Measurements from ENCODE around the gene RAD51B. TPM values are rescaled to one million over a fixed set of nuclear protein-coding genes. Genes with fewer than 3 reads are reported as not detected.
A peak's percentile ranks its signal among the peaks of the same experiment; 100 is the strongest.
"Not testable (repeated sequence)": the region's sequence is repeated elsewhere in the genome, so short reads cannot be mapped to it uniquely, and the experiment has no call there.

RAD51B gene
- total RNA-seq, 1 donor from 2014 or later: 5.3 TPM

DNA sequence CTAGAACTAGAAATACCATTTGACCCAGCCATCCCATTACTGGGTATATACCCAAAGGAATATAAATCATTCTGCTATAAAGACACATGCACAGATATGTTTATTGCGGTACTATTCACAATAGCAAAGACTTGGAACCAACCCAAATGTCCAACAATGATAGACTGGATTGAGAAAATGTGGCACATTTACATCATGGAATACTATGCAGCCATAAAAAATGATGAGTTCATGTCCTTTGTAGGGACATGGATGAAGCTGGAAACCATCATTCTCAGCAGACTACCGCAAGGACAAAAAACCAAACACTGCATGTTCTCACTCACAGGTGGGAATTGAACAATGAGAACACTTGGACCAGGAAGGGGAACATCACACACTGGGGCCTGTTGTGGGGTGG lies 229.2 kb downstream of the RAD51B start:
- not testable (repeated sequence) for DNase-seq (ENCODE audit: low spot score in 2 of 2); FAIRE-seq

DNA sequence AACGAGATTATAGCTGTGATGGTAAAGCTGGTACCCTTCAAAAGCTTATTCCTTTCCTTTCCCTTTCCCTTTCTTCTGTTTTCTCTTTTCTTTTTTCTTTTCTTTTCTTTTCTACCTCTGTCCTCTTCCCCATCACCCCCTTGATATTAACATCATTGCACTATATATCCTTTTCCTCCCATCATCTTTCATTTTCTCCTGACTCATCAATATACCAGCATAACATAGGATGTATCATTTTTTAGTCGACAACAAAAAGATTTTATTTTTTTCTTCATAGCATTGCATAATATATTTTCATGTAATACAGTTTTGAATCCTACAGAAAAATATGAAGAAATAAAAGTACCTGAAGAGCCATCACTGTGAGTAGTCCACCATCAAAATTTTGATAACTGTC lies 230.6 kb downstream of the RAD51B start:
- FAIRE-seq (no peak), DNase-seq (ENCODE audit: low spot score in 2 of 2) (no peak)

GRCh38 chr14:68051146-68051545 lies 231.6 kb downstream of the RAD51B start:
- no peak for DNase-seq (ENCODE audit: low spot score in 2 of 2)
- peak; percentile 67 for FAIRE-seq

- FAIRE-seq (no peak), DNase-seq (ENCODE audit: low spot score in 2 of 2) (no peak)
Observed at GRCh38 chr14:68060198-68060597, 240.6 kb downstream of the RAD51B start.

DNA sequence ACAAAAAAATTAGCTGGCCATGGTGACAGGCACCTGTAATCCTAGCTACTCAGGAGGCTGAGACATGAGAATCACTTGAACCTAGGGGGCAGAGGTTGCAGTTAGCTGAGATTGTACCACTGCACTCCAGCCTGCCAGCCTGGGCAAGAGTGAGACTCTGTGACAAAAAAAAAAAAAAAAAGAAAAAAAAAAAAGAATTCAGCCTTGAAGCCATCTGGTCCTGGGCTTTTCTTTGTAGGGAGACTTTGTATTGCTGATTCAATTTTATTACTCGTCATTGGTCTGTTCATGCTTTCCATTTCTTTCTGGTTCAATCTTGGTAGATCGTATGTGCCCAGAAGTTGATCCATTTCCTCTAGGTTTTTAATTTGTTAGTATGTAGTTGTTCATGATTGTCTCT lies 243.1 kb downstream of the RAD51B start:
- FAIRE-seq (no peak), DNase-seq (ENCODE audit: low spot score in 2 of 2) (no peak)

DNA sequence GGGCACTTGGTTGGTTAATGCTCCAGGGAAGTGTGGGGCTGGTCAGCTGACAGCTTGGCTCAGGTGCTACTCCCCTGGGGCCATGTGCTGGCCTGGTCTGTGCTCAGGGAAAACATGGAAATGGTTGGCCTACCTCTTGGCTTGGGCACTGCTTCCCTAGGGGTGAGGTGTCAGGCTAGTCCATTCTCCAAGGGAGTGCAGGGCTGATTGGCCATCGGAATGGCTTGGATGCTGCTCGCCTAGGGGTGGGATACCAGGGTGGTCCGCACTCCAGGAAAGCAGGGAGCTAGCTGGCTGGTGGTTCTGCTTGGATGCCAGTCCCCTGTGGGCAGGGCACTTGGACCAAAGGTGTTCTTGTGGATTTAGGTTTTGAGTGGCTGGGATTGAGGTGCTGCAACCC lies 245.7 kb downstream of the RAD51B start:
- no peak for FAIRE-seq
- no peak for DNase-seq (ENCODE audit: low spot score in 2 of 2)

GRCh38 chr14:68074765-68075381 lies 255.3 kb downstream of the RAD51B start:
- DNase-seq (ENCODE audit: low spot score in 2 of 2): no peak
- FAIRE-seq: no peak

- DNase-seq (ENCODE audit: low spot score in 2 of 2) (no peak), FAIRE-seq (no peak)
Observed at GRCh38 chr14:68075382-68076029, 255.9 kb downstream of the RAD51B start.

DNA sequence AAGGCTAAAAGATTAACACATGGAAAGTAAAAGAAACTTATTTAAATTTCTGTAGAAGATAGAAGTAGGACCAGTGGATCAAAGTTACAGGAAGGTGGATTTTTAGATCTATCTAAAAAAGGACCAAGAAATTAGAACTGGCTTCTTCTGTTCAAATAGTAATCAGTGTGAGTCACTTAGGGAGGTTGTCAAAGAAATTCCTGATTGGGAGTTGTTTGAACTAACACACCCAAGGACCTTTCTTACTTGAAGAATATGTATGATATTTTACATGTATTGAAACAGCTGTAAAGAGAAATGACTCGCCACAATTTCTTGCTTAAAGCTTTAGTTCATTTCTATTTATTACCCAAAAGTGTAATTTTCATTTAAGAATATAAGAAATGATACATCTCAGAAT lies 256.9 kb downstream of the RAD51B start:
- no peak for DNase-seq (ENCODE audit: low spot score in 2 of 2)

GRCh38 chr14:68079941-68080697 lies 260.5 kb downstream of the RAD51B start:
- no peak for FAIRE-seq
- DNase-seq (ENCODE audit: low spot score in 2 of 2): no peak

More for the DNA sequence above, 256.9 kb downstream of the RAD51B start:
- no peak for FAIRE-seq

- FAIRE-seq (no peak), DNase-seq (ENCODE audit: low spot score in 2 of 2) (no peak)
Observed at GRCh38 chr14:68081489-68081888, 261.9 kb downstream of the RAD51B start.

DNA sequence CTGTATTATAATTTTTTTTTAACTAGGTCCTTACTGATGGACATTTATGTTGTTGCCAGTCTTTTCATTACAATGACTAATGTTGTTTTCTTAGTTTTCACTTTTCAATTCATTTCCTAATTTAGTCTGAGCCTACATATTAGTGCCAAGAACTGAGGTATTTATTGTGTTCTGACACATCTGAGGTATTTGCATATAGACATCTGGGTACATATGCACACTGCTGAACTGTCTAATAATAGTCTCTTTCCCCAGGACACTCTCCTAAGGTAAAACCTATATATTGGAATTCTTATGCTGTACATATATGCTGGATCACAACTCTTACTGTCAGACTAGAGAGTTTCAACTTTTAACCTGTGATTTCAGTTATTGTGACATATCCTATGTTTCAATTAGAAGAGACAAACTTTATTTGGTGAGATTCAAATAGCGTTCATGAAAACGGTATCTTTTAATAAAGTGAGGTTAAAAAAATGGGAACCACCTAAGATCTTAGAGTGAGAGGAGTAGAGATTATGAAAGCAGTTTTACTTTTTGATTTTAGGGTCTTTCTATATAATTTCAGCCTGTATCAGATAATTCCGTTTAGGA lies 263.2 kb downstream of the RAD51B start:
- DNase-seq (ENCODE audit: low spot score in 2 of 2): no peak
- no peak for FAIRE-seq

DNA sequence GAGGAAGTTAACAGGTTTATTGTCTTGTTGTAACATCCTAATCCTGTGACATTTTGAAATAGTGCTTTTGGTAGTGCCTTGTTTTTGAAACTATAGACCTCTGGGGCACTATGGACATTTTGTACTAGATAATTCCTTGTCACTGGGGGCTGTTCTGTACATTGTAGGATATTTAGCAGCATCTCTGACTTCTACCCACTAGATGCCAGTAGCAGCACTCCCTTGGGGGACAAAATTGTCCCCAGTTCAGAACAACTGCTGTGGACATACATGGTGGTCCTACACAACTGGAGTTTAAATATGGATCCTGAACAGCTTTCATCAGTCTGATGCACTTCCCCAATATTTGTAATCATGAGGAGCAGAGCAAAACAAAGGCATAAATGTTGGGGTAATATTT lies 264.7 kb downstream of the RAD51B start:
- DNase-seq (ENCODE audit: low spot score in 2 of 2): no peak
- FAIRE-seq: no peak

GRCh38 chr14:68085742-68086141 lies 266.2 kb downstream of the RAD51B start:
- DNase-seq (ENCODE audit: low spot score in 2 of 2) (no peak), FAIRE-seq (no peak)

DNA sequence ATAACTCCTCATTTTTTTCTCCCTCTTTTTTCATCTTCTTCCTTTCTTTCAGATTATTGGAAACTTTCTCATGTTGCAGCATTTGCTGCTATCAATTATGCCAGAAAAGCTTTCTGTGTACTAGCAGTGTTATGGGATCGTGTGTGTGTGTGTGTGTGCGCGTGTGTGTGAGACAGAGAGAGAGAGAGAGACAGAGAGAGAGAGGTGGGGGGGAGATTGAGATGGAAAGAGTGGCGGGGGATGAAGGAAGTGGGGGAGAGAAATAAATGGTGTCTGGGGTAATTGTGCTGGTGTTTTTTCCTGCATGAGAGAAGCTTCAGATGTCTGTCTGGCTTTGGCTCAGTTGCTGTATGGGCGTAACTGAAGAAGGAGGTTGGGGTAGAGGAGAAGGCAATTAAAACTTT lies 268.9 kb downstream of the RAD51B start:
- no peak for FAIRE-seq

DNA sequence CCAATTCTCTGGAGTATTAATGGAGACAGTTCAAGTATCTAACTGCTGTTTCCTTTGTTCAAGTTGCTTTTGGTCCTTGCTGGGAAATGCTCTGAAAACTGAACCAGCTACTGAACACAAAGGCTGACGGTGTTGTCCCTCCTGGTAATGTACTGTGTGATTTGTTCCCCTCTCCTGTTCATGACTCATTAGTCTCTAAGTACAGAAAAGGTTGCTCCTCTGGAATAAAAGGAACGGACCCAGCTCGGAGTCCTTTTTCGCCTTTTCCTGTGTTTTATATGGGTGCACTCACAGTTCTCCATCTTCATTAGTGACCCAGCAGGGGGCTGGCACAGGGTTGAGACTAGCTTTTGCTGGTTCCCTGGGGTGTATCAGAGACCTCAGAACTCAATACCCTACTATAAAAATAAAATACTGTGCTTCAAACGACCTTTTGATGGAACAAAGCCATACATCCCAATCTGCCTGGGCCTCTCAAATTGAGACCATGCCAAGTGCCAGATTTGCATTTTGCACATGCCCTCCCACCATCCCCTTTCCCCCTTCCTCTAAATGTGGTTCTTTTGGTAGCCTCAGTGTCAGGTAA lies 269.7 kb downstream of the RAD51B start:
- FAIRE-seq (no peak), DNase-seq (ENCODE audit: low spot score in 2 of 2) (peak in 1 of 2 donors; percentile 30)

More for the DNA sequence above, 268.9 kb downstream of the RAD51B start:
- no peak for DNase-seq (ENCODE audit: low spot score in 2 of 2)

DNA sequence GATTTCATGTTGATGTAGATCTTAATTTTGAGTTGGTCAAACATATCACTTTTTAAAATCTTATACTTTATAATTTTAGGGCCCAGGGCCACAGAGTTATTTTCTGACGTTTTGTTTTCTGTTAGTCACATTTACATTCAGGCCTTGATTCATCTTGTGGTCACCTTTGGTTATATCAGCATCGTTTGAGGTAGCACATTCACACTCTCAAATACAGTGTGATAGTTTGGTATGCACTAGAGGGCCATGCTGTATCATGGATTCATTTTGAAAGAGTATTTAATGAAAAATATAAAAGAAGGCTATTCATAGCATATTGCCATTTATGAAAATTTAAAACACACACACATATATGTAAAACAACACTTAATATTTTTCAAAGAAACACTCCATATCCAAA lies 274.6 kb downstream of the RAD51B start:
- DNase-seq (ENCODE audit: low spot score in 2 of 2) (no peak), FAIRE-seq (no peak)

- FAIRE-seq (no peak), DNase-seq (ENCODE audit: low spot score in 2 of 2) (no peak)
Observed at GRCh38 chr14:68094752-68095151, 275.2 kb downstream of the RAD51B start.

GRCh38 chr14:68097727-68098126 lies 278.1 kb downstream of the RAD51B start:
- FAIRE-seq (no peak), DNase-seq (ENCODE audit: low spot score in 2 of 2) (no peak)

- no peak for DNase-seq (ENCODE audit: low spot score in 2 of 2)
- no peak for FAIRE-seq
Observed at GRCh38 chr14:68098834-68099233, 279.3 kb downstream of the RAD51B start.

DNA sequence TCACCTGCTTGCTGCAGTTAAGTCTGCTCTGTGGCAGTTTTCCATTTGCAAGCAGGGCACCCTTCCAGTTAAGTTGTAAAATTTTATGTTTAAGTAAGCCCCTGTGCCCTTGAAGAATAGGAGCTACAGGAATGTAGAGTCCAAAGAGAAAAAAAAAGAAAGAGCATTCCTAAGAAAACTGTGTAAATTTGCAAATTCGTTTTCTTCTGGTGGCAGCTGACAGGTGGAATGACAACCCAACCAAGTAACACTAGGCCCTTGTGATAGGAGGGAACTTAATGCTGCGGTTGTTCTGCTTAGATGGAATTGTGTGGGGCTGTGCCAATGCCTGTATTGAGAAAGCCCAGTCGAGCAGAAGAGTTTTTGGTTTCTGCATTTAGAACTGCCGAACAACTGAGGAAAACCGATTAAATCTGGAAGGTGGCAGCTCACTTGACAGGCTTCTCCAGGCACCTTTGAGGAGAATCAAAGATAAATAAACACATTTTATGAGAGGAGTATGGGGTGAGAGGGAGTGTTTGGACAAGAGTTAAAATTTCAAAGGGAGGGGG lies 280.0 kb downstream of the RAD51B start:
- no peak for DNase-seq (ENCODE audit: low spot score in 2 of 2)
- FAIRE-seq: no peak
